NCI-H1105 (cell line): ENCODE results near the gene CACNB2.
"Not testable (repeated sequence)": the region's sequence is repeated elsewhere in the genome, so short reads cannot be mapped to it uniquely, and the experiment has no call there.

Experiments
- DNase-seq: peaks from one replicate; lab custom pipeline; 2025; lab: John Stamatoyannopoulos, UW

Gene CACNB2

GRCh38 chr10:18145652-18146051, 5.4 kb downstream of the CACNB2 start:
- no peak for DNase-seq

- DNase-seq = no peak
Observed at GRCh38 chr10:18149196-18149800, 9.1 kb downstream of the CACNB2 start.

GRCh38 chr10:18151356-18151890, 11.2 kb downstream of the CACNB2 start:
- no peak for DNase-seq

GRCh38 chr10:18153381-18153780, 13.2 kb downstream of the CACNB2 start:
- not testable (repeated sequence) for DNase-seq

- DNase-seq = no peak
Observed at GRCh38 chr10:18155321-18155720, 15.1 kb downstream of the CACNB2 start.

GRCh38 chr10:18156797-18157196, 16.6 kb downstream of the CACNB2 start:
- not testable (repeated sequence) for DNase-seq

- DNase-seq = no peak
Observed at GRCh38 chr10:18157881-18158280, 17.7 kb downstream of the CACNB2 start.

GRCh38 chr10:18158773-18159265, 18.6 kb downstream of the CACNB2 start:
- DNase-seq = no peak

- DNase-seq = no peak
Observed at GRCh38 chr10:18159557-18159956, 19.3 kb downstream of the CACNB2 start.

- no peak for DNase-seq
Observed at GRCh38 chr10:18162021-18162627, 21.9 kb downstream of the CACNB2 start.

GRCh38 chr10:18164093-18164492, 23.9 kb downstream of the CACNB2 start:
- no peak for DNase-seq

- DNase-seq = no peak
Observed at GRCh38 chr10:18164748-18165361, 24.6 kb downstream of the CACNB2 start.

- DNase-seq = no peak
Observed at GRCh38 chr10:18178854-18179483, 38.7 kb downstream of the CACNB2 start.

- no peak for DNase-seq
Observed at GRCh38 chr10:18179891-18180290, 39.7 kb downstream of the CACNB2 start.

- DNase-seq = not testable (repeated sequence)
Observed at GRCh38 chr10:18181382-18181781, 41.2 kb downstream of the CACNB2 start.

GRCh38 chr10:18185621-18186020, 45.4 kb downstream of the CACNB2 start:
- no peak for DNase-seq

- DNase-seq = no peak
Observed at GRCh38 chr10:18190840-18191239, 50.6 kb downstream of the CACNB2 start.

GRCh38 chr10:18194634-18195033, 54.4 kb downstream of the CACNB2 start:
- DNase-seq = no peak

- DNase-seq = no peak
Observed at GRCh38 chr10:18195060-18195799, 55.0 kb downstream of the CACNB2 start.

- no peak for DNase-seq
Observed at GRCh38 chr10:18196806-18197550, 56.8 kb downstream of the CACNB2 start.

- DNase-seq = no peak
Observed at GRCh38 chr10:18197706-18198105, 57.5 kb downstream of the CACNB2 start.
